Lower leg skin (tissue), 4 donors: ENCODE measurements around the gene SMARCA2. TPM values are rescaled to one million over a fixed set of nuclear protein-coding genes. Genes with fewer than 3 reads are reported as not detected.

Experiments
- DNase-seq, 2 donors: peaks; one replicate each; pipeline ENCODE4 v3.0.0-alpha.2; 2019; ENCODE audit warnings: low spot score in 2 of 2
- H3K4me3 ChIP-seq: fragments of 200-600 bp; sonication (generic); 2 replicates; pipeline ENCODE4 v1.5.1; 2017; ENCODE audit warnings: mild to moderate bottlenecking, low read depth; ENCODE audit not compliant: poor library complexity, severe bottlenecking
- POLR2A ChIP-seq, 2 donors: fragments of 450-650 bp; IDR thresholded peaks; one replicate each; pipeline ENCODE4 v1.6.1; 2016 to 2017; ENCODE audit warnings: antibody characterized with exemption in 2 of 2, mild to moderate bottlenecking in 1 of 2, moderate library complexity in 1 of 2
- WGBS, 2 donors: methylation state at CpG; one replicate each; pipeline ENCODE4 v1.1.5; 2018; 5-methylcytosine and 5-hydroxymethylcytosine counted together
- intact Hi-C: fragments of 100-400 bp; cut with DNase I; formaldehyde crosslinking; loops from one replicate; pipeline ENCODE4 v1.15.0; 2023; ENCODE audit warnings: low total_unique reads
- total RNA-seq, 4 donors: library from RNA; depleted of rRNA; stranded (reverse); fragments of >200 nt; gene quantifications; one replicate each; pipeline ENCODE4 v1.1.0, GENCODE V29; 2016
- TF ChIP-seq, protein P1 (sequence below), 3 donors: fragments of 450-650 bp; IDR thresholded peaks; one replicate each; pipeline ENCODE4 v1.5.1; 2016; ENCODE audit warnings: antibody characterized with exemption in 3 of 3, mild to moderate bottlenecking in 3 of 3, moderate library complexity in 2 of 3

The SMARCA2 gene
- total RNA-seq, 4 donors from 2014 or later = 111 to 130 (median 114) TPM

DNA sequence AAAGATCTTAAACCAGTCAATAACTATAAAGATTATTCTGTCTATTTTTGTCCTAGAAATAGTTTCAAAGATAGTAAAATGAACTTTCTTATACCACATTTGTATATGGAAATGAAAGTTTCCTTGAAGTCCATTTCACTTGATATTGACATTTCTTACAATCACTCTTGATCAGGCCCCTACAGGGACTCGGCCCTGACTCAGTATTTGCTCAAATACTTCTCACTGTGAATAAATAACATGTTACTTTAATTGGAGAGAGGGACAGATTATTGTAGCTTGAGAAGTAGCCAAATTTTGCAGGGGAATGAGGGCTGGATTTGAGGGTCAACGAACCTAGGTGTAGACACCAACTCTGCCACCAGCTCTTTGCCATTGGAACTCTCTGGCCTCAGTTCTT lies 25.6 kb upstream of the SMARCA2 start:
- 88 to 91% methylated on average over 2 of the region's 2 CpGs for WGBS, 2 donors
- no peak overlapping the region for H3K4me3 ChIP-seq
- intact Hi-C loops = no loop called here
- no peak for DNase-seq
- TF ChIP-seq POLR2A (IDR thresholded peaks at IDR 0.05) = no peak
- TF ChIP-seq, protein P1, sequence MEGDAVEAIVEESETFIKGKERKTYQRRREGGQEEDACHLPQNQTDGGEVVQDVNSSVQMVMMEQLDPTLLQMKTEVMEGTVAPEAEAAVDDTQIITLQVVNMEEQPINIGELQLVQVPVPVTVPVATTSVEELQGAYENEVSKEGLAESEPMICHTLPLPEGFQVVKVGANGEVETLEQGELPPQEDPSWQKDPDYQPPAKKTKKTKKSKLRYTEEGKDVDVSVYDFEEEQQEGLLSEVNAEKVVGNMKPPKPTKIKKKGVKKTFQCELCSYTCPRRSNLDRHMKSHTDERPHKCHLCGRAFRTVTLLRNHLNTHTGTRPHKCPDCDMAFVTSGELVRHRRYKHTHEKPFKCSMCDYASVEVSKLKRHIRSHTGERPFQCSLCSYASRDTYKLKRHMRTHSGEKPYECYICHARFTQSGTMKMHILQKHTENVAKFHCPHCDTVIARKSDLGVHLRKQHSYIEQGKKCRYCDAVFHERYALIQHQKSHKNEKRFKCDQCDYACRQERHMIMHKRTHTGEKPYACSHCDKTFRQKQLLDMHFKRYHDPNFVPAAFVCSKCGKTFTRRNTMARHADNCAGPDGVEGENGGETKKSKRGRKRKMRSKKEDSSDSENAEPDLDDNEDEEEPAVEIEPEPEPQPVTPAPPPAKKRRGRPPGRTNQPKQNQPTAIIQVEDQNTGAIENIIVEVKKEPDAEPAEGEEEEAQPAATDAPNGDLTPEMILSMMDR (IDR thresholded peaks at IDR 0.05) = no peak

- no peak for TF ChIP-seq POLR2A (IDR thresholded peaks at IDR 0.05)
- TF ChIP-seq, protein P1 (IDR thresholded peaks at IDR 0.05) = no peak
- 78 to 80% methylated on average over 5 of the region's 5 CpGs for WGBS, 2 donors
- no peak for DNase-seq
- intact Hi-C loops = no loop called here
- no peak overlapping the region for H3K4me3 ChIP-seq
Measured at GRCh38 chr9:1994180-1994579, 21.0 kb upstream of the SMARCA2 start.

DNA sequence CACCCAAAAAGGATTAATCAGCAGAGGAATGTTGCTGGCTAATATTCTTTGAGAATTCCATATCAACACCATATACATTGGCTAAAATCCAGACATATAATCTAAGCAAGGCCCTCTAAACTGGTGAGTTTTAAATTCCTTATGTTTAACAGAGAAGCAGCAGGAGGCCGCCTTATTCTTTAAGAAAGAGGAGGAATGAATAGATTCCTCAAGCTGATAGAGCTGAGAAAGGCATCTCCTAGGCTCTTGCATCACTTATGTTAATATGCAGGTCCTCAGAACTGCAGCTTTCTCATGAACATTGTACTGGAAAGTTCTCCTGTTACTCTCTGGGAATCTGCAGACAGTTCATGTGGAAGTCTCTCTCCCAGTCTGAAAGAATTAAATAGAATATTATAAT lies 20.1 kb upstream of the SMARCA2 start:
- no peak for TF ChIP-seq POLR2A (IDR thresholded peaks at IDR 0.05)
- TF ChIP-seq, protein P1 (IDR thresholded peaks at IDR 0.05) = no peak
- WGBS, 2 donors = 90 to 96% methylated on average over 1 of the region's 1 CpG
- no peak for DNase-seq
- H3K4me3 ChIP-seq = no peak overlapping the region
- intact Hi-C loops = no loop called here

- WGBS, 2 donors = 88 to 93% methylated on average over 6 of the region's 6 CpGs
- TF ChIP-seq, protein P1 (IDR thresholded peaks at IDR 0.05) = no peak
- no peak for TF ChIP-seq POLR2A (IDR thresholded peaks at IDR 0.05)
- intact Hi-C loops = no loop called here
- DNase-seq = no peak
- H3K4me3 ChIP-seq = no peak overlapping the region
Measured at GRCh38 chr9:1996156-1996555, 19.0 kb upstream of the SMARCA2 start.

DNA sequence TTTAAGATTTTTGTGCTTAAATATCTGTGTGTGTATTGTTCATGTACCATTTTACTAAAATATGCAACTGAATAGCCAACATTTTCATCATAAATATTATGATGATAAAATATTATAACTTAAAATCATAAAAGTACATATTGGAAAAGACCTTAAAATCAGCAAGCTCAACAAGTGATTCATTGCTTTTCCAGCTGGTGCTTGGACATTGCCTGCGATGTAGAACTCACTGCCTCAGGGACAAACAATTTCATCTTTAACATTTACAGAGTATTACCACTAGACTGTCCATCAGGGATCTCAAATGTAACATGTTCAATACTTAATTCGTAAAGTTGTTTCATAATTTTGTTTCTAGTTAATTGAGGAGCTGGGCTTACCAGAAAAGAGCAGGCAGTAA lies 17.5 kb upstream of the SMARCA2 start:
- WGBS, 2 donors = 79 to 84% methylated on average over 2 of the region's 2 CpGs
- intact Hi-C loops = no loop called here
- DNase-seq = no peak
- no peak overlapping the region for H3K4me3 ChIP-seq
- TF ChIP-seq, protein P1 (IDR thresholded peaks at IDR 0.05) = no peak

GRCh38 chr9:1998111-1998510 lies 17.0 kb upstream of the SMARCA2 start:
- 65 to 79% methylated on average over 2 of the region's 2 CpGs for WGBS, 2 donors
- H3K4me3 ChIP-seq = no peak overlapping the region
- no peak for TF ChIP-seq POLR2A (IDR thresholded peaks at IDR 0.05)
- TF ChIP-seq, protein P1 (IDR thresholded peaks at IDR 0.05) = no peak
- intact Hi-C loops = no loop called here
- DNase-seq = no peak
